Right atrium auricular region (tissue), 2 donors: ENCODE measurements around the gene TICRR. TPM values are rescaled to one million over a fixed set of nuclear protein-coding genes. Genes with fewer than 3 reads are reported as not detected.

Experiments
- DNase-seq: peaks from one replicate; pipeline ENCODE4 v3.0.0-alpha.2; 2019; ENCODE audit warnings: low spot score
- H3K27ac ChIP-seq, 2 donors: fragments of 200-600 bp; sonication (generic); 1 replicate in 1 of 2; 2 replicates in 1 of 2; pipeline ENCODE4 v1.5.1; 2016 to 2019
- H3K27me3 ChIP-seq, 2 donors: fragments of 200-600 bp; sonication (generic); one replicate each; pipeline versions ENCODE4 v1.5.1 to v1.6.0; 2017 to 2019
- H3K36me3 ChIP-seq: fragments of 200-600 bp; sonication (generic); one replicate; pipeline ENCODE4 v1.5.1; 2016
- H3K4me1 ChIP-seq, 2 donors: fragments of 200-600 bp; sonication (generic); one replicate each; pipeline versions ENCODE4 v1.5.1 to v1.6.0; 2017 to 2019
- H3K4me3 ChIP-seq, 2 donors: fragments of 200-600 bp; sonication (generic); 1 replicate in 1 of 2; 2 replicates in 1 of 2; pipeline ENCODE4 v1.5.1; 2017 to 2019; ENCODE audit warnings: mild to moderate bottlenecking in 1 of 2, moderate library complexity in 1 of 2
- H3K9me3 ChIP-seq, 2 donors: fragments of 200-600 bp; sonication (generic); one replicate each; pipeline ENCODE4 v1.5.1; 2019
- total RNA-seq, 2 donors: library from RNA; depleted of rRNA; stranded (reverse); fragments of >200 nt; gene quantifications; one replicate each; pipeline ENCODE4 v1.1.0, GENCODE V29; 2016
- TF ChIP-seq, protein P1 (sequence below), 2 donors: fragments of 200-600 bp; sonication (generic); IDR thresholded peaks; one replicate each; pipeline ENCODE4 v1.5.1; 2019; ENCODE audit warnings: antibody characterized with exemption in 2 of 2

The TICRR gene
- total RNA-seq, 2 donors from 2014 or later: not detected

DNA sequence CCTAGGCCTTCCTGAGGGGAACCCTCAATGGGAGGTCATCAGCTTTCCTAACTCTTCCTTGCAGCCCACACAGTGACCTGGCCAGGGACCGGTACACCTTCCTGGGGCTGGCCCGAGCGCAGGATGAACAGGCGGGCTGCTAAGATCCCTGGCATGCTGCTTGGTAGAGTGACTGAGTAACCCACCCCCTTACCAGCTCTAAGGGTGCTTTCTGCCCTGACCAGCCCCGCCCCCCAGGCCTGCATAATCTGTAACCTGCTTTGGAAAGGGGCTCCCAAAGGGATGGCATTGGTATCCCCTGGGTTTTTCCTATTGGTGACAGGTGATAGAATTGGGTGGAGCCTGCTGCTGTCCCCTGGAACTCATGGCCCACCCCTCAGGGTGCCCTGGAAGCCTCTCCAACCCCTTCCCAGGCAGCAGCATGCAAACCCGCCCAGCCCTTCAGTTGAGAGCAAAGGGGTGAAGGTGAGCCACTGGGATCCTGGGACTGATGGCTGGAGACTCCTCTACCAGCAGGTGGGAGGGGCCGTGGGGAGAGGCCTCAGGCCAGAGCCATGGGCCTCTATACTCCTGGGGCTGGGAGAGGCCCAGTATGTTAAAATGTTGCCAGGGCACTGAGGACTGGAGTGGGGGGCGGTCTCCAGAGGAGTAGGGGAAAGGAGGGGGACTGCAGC is 91.1 kb downstream of the TICRR start:
- no peak for DNase-seq
- peak overlapping the region in 1 of 2 donors; percentile 44 for H3K4me3 ChIP-seq
- TF ChIP-seq, protein P1, sequence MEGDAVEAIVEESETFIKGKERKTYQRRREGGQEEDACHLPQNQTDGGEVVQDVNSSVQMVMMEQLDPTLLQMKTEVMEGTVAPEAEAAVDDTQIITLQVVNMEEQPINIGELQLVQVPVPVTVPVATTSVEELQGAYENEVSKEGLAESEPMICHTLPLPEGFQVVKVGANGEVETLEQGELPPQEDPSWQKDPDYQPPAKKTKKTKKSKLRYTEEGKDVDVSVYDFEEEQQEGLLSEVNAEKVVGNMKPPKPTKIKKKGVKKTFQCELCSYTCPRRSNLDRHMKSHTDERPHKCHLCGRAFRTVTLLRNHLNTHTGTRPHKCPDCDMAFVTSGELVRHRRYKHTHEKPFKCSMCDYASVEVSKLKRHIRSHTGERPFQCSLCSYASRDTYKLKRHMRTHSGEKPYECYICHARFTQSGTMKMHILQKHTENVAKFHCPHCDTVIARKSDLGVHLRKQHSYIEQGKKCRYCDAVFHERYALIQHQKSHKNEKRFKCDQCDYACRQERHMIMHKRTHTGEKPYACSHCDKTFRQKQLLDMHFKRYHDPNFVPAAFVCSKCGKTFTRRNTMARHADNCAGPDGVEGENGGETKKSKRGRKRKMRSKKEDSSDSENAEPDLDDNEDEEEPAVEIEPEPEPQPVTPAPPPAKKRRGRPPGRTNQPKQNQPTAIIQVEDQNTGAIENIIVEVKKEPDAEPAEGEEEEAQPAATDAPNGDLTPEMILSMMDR (IDR thresholded peaks at IDR 0.05): no peak

DNA sequence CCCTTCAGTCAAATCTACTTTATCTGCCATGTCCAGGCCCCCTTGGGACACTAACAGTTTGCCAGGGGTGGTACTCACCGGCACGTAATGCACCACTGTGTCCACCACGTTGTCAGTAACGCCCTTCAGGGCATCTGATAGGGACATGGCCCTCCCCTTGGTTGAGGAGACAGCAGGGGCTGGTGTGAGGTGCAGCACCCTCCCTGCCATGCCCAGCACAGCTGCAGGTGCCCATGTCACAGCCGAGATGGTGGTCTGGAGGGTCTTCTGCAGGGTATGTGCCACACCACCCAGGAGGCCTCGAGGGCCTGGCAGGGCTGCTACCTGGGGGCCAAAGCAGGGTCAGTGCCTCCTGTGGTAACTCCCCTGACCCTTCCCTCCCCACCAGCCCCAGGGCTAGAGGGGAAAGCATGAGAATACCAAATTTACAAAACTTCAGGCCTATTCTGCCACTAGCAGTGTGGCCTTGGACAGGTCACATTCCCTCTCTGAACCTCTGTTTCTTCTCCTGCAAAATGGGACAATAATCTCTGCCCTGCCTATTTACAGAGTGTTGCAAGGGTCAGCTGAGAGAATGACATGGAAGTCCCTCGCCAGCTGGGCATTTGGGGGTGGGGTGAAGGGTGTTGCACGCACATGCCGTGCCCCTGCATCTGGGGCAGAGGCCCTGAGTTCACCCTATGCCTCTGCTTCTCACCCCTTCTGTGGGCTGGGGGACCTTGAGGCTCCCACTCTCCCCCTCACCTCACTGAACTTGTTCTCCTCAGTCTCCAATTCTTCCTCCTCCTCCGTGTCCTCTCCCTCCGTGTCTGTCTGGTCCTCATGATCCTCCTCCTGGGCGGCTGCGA is 91.8 kb downstream of the TICRR start:
- Histone ChIP-seq H3K27me3 (no peaks in the 10 kb centered on the region), H3K4me3 (no peak overlapping the region), H3K36me3 (no peaks in the 10 kb centered on the region), H3K9me3 (no peaks in the 10 kb centered on the region), H3K4me1 (peaks cover 0 to 28% of the 10 kb centered on the region in 2 donors), H3K27ac (no peak overlapping the region)
- no peak for DNase-seq
- TF ChIP-seq, protein P1 (IDR thresholded peaks at IDR 0.05): no peak

More for the DNA sequence above, 91.1 kb downstream of the TICRR start:
- no peaks in the 10 kb centered on the region for H3K36me3 ChIP-seq
- H3K4me1 ChIP-seq: peaks cover 0 to 28% of the 10 kb centered on the region in 2 donors
- H3K27ac ChIP-seq: peak overlapping the region; percentile 82 to 92
- H3K9me3 ChIP-seq: no peaks in the 10 kb centered on the region
- no peaks in the 10 kb centered on the region for H3K27me3 ChIP-seq

DNA sequence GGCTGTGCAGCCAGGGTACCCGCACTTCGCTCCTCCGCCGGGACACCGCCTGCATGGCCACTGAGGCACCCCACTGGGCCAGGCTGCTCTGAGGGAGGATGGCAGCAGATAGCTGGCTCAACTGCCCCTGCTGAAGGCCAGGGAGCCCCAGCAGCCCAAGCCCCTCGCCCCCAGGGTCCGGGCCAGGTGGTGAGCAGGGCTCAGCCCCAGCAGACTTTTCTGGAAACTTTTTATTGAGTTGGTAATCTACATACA is 92.4 kb downstream of the TICRR start:
- H3K27ac ChIP-seq: no peak overlapping the region
- H3K36me3 ChIP-seq: no peaks in the 10 kb centered on the region
- no peaks in the 10 kb centered on the region for H3K27me3 ChIP-seq
- TF ChIP-seq, protein P1 (IDR thresholded peaks at IDR 0.05): no peak
- H3K4me3 ChIP-seq: no peak overlapping the region
- H3K4me1 ChIP-seq: peaks cover 0 to 28% of the 10 kb centered on the region in 2 donors
- H3K9me3 ChIP-seq: no peaks in the 10 kb centered on the region
- DNase-seq: no peak

DNA sequence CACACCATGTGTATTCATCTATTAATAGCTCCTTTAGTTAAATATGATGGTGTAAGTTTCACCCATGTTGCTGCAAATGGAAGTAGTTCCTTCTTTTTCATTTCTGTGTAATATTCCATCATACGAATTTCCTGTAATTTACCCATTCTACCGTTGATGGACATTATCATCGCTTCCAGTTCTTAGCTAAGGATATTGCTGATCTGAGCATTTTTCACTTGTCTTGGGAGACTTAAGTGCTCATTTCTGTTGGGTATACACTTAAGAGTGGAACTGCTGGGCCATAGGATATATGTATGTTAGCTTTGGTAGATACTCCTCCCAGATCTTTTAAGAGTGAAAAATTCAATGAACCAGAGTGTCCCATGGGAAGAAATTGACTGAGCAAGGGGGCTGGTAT is 92.9 kb downstream of the TICRR start:
- Histone ChIP-seq H3K27me3 (no peaks in the 10 kb centered on the region), H3K27ac (no peak overlapping the region), H3K4me3 (no peak overlapping the region), H3K36me3 (no peaks in the 10 kb centered on the region), H3K9me3 (no peaks in the 10 kb centered on the region), H3K4me1 (peaks cover 0 to 23% of the 10 kb centered on the region in 2 donors)
- TF ChIP-seq, protein P1 (IDR thresholded peaks at IDR 0.05): no peak
- DNase-seq: no peak

DNA sequence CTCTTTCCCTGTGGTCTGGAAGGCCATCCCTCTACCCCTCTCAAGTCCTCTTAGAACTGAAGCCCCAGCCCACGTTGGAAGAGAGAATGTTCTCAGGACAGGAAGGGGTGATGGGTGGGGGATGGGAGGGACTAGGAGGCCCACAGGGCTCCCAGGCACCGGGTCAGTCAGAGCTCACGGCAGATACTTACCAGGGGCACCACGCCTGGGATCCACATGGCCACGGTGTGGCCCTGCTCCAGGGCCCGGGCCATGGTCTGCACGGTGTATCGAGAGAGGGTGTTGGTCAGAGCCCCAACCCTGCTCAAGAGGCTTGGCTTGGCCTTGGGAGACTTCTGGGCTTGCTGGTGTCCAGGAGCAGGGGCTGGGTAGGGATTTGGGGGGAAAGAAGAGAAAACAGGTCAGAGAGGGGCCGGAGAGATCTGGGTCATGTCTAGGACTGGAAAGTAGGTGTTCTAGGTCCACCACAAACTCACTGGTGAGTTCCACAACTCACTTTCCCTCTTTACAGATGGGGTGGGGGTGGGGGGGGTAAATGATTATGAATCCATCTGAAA is 94.1 kb downstream of the TICRR start:
- TF ChIP-seq, protein P1 (IDR thresholded peaks at IDR 0.05): no peak
- H3K27me3 ChIP-seq: no peaks in the 10 kb centered on the region
- no peak overlapping the region for H3K4me3 ChIP-seq
- H3K36me3 ChIP-seq: no peaks in the 10 kb centered on the region
- H3K9me3 ChIP-seq: no peaks in the 10 kb centered on the region
- DNase-seq: no peak
- no peak overlapping the region for H3K27ac ChIP-seq
- H3K4me1 ChIP-seq: peaks cover 0 to 21% of the 10 kb centered on the region in 2 donors
